HepG2 (cell line): Measurements from ENCODE around the gene ACBD5. TPM values are rescaled to one million over a fixed set of nuclear protein-coding genes. Genes with fewer than 3 reads are reported as not detected.

Experiments used
- E2F1 ChIP-seq: sonication (generic); formaldehyde crosslinking; IDR thresholded peaks from 2 replicates; pipeline ENCODE4 v1.5.0; 2020; ENCODE audit warnings: missing genetic modification reagents
- HMGXB3 ChIP-seq: sonication (generic); formaldehyde crosslinking; IDR thresholded peaks from 2 replicates; pipeline ENCODE4 v1.4.0; 2020; ENCODE audit warnings: missing genetic modification reagents, borderline replicate concordance
- SP4 ChIP-seq: sonication (generic); formaldehyde crosslinking; IDR thresholded peaks from 2 replicates; pipeline ENCODE4 v1.8.1; 2023; ENCODE audit warnings: mild to moderate bottlenecking, missing genetic modification reagents
- SP5 ChIP-seq: IDR thresholded peaks from 2 replicates; pipeline ENCODE4 v1.6.1; 2016; ENCODE audit warnings: low read depth, borderline replicate concordance
- TFDP1 ChIP-seq: IDR thresholded peaks from 2 replicates; pipeline ENCODE4 v1.6.1; 2016; ENCODE audit warnings: missing compliant biosample characterization, missing genetic modification reagents, borderline replicate concordance
- THAP8 ChIP-seq: sonication (generic); formaldehyde crosslinking; IDR thresholded peaks from 2 replicates; pipeline ENCODE4 v1.5.1; 2020; ENCODE audit warnings: missing genetic modification reagents, mild to moderate bottlenecking, borderline replicate concordance
- ZNF143 ChIP-seq: sonication (generic); formaldehyde crosslinking; IDR thresholded peaks from 2 replicates; pipeline ENCODE4 v1.4.0; 2020; ENCODE audit warnings: missing genetic modification reagents
- ZNF292 ChIP-seq: sonication (generic); formaldehyde crosslinking; IDR thresholded peaks from 2 replicates; pipeline ENCODE4 v1.8.1; 2022; ENCODE audit warnings: mild to moderate bottlenecking, low read depth, missing genetic modification reagents, borderline replicate concordance
- ZNF329 ChIP-seq: sonication (generic); formaldehyde crosslinking; IDR thresholded peaks from 2 replicates; pipeline ENCODE4 v1.9.0; 2021; ENCODE audit warnings: low read depth, mild to moderate bottlenecking, missing genetic modification reagents
- ZNF879 ChIP-seq: sonication (generic); formaldehyde crosslinking; IDR thresholded peaks from 2 replicates; pipeline ENCODE4 v1.8.1; 2023; ENCODE audit warnings: missing genetic modification reagents
- polyA plus RNA-seq, 8 experiments: library from polyadenylated mRNA; depleted of rRNA in 3 of 8; stranded (reverse) in 7 of 8; unstranded in 1 of 8; fragments of >200 nt; fragmentation: Illumina TruSeq in 4 of 8; extraction: Trizol in 4 of 8; gene quantifications; 2 replicates each; pipeline versions ENCODE4 v1.2.1 to v1.2.3, GENCODE V29; 2011 to 2016; ENCODE audit warnings: low read depth in 4 of 8, missing spikeins in 1 of 8, mixed read lengths in 1 of 8; ENCODE audit not compliant: insufficient read depth in 1 of 8
- total RNA-seq, 5 experiments: library from RNA; depleted of rRNA; stranded (reverse); fragments of >200 nt; fragmentation: Illumina TruSeq; extraction: Trizol; gene quantifications; 2 replicates each; pipeline ENCODE4 v1.2.3, GENCODE V29; 2016; ENCODE audit warnings: low read depth in 1 of 5
- TF ChIP-seq, protein P1 (sequence below): sonication (generic); formaldehyde crosslinking; IDR thresholded peaks from 2 replicates; pipeline ENCODE4 v1.8.0; 2022; ENCODE audit warnings: missing genetic modification reagents, mild to moderate bottlenecking, moderate library complexity, borderline replicate concordance
- TF ChIP-seq, protein P2 (sequence below), 2 experiments: sonication (generic) in 1 of 2; formaldehyde crosslinking in 1 of 2; IDR thresholded peaks; 2 replicates each; pipeline versions ENCODE4 v1.4.0 to v1.6.1; 2016 to 2020; ENCODE audit warnings: borderline replicate concordance in 1 of 2, low read depth in 1 of 2, mild to moderate bottlenecking in 1 of 2, missing genetic modification reagents in 1 of 2

ACBD5 gene
- total and polyA plus RNA-seq, 2 of the 13 experiments (the other 11 are each of a cell fraction or from before 2014, with no cell fraction given): 10.3 to 14.8 TPM

GRCh38 chr10:27155066-27155754, 85.4 kb downstream of the ACBD5 start, which contains the start of gene MASTL (continued):
- TF ChIP-seq HMGXB3 (CRISPR knock-in tag) (peak; percentile 75; the same call in 1 of the 2 replicates), E2F1 (CRISPR knock-in tag) (peak; percentile 88), ZNF292 (CRISPR knock-in tag) (no peak), SP4 (CRISPR knock-in tag) (peak; percentile 86), ZNF143 (CRISPR knock-in tag) (peak; percentile 73; the same call in 1 of the 2 replicates), TFDP1 (CRISPR knock-in tag) (peak; percentile 99), ZNF879 (no peak), SP5 (CRISPR knock-in tag) (peak; percentile 90), ZNF329 (no peak), THAP8 (CRISPR knock-in tag) (no peak)
- TF ChIP-seq, protein P1, sequence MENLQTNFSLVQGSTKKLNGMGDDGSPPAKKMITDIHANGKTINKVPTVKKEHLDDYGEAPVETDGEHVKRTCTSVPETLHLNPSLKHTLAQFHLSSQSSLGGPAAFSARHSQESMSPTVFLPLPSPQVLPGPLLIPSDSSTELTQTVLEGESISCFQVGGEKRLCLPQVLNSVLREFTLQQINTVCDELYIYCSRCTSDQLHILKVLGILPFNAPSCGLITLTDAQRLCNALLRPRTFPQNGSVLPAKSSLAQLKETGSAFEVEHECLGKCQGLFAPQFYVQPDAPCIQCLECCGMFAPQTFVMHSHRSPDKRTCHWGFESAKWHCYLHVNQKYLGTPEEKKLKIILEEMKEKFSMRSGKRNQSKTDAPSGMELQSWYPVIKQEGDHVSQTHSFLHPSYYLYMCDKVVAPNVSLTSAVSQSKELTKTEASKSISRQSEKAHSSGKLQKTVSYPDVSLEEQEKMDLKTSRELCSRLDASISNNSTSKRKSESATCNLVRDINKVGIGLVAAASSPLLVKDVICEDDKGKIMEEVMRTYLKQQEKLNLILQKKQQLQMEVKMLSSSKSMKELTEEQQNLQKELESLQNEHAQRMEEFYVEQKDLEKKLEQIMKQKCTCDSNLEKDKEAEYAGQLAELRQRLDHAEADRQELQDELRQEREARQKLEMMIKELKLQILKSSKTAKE (CRISPR knock-in tag): no peak
- TF ChIP-seq, protein P2, sequence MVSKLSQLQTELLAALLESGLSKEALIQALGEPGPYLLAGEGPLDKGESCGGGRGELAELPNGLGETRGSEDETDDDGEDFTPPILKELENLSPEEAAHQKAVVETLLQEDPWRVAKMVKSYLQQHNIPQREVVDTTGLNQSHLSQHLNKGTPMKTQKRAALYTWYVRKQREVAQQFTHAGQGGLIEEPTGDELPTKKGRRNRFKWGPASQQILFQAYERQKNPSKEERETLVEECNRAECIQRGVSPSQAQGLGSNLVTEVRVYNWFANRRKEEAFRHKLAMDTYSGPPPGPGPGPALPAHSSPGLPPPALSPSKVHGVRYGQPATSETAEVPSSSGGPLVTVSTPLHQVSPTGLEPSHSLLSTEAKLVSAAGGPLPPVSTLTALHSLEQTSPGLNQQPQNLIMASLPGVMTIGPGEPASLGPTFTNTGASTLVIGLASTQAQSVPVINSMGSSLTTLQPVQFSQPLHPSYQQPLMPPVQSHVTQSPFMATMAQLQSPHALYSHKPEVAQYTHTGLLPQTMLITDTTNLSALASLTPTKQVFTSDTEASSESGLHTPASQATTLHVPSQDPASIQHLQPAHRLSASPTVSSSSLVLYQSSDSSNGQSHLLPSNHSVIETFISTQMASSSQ (IDR thresholded peaks at IDR 0.05; ENCODE audit: low read depth): no peak
- TF ChIP-seq, protein P2 (CRISPR knock-in tag; IDR thresholded peaks at IDR 0.05; ENCODE audit: borderline replicate concordance): peak; percentile 60; the same call in 1 of the 2 replicates
